ENCODE measurements around the gene KRT5. TPM values are rescaled to one million over a fixed set of nuclear protein-coding genes. Genes with fewer than 3 reads are reported as not detected.
A peak's percentile ranks its signal among the peaks of the same experiment; 100 is the strongest.

KRT5 gene
- 1 to 10 TPM in 1 of 2 donors, under 1 TPM in 1; 0.52 to 2.0 TPM for total RNA-seq

DNA sequence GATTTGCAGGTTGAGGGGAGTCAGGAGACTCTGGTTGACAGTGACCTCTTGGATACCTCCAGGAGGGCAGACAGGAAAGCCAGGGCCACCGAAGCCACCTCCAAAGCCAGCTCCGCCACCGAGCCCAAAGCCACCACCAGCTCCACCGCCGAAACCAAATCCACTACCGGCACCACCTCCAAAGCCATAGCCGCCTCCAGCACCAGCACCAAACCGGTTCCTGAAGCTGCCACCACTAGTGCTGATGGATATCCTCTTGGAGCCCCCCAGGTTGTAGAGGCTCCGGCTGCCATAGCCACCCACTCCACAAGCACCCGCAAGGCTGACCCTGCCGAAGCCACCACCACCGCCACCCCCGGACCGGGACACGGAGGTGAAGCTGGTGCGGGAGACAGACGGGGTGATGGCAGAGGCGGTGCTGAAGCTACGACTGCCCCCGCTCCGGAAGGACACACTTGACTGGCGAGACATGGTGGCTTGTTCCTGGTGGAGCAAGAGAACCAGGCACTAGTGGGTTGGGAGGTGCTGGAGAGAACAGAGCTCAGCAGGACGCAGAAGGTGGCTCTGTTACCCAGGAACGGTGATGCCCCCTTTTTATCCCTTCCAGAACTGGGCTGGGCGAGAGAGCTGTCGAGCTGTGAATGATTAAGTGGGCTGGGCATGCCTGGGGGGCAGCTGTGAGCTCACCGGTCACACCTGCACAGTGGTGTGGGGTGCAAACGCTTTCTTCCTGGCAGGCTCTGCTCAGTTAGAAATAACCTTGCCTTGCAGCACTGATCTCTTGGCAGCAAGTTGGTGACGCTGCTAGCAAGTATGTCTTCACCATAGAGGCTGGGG lies at the start of gene KRT5:
Gene KRT5 (minus strand): TSS at position 569 of the 837 bp plus-strand sequence. CDS start 98 bp downstream, at position 471.
- peaks cover 30% of the 10 kb centered on the region for H3K4me1 ChIP-seq
- H3K9me3 ChIP-seq, result no peaks in the 10 kb centered on the region
- no peak for DNase-seq
- no peak within 1 kb of the TSS for H3K4me3 ChIP-seq
- H3K27ac ChIP-seq, result peak within 1 kb of the TSS in 3 of 4 donors; percentile 65 to 76 (median 68)
- 83 to 87% methylated on average over 19 to 29 of the region's 29 CpGs for WGBS, 2 donors
- H3K27me3 ChIP-seq, result no peaks in the 10 kb centered on the region
- intact Hi-C loops (cut with DNase I), result loop anchor here (10.0 kb wide), 1 partner anchor 365 kb away; no protein-coding TSS in a partner anchor
- TF ChIP-seq CTCF (IDR thresholded peaks at IDR 0.05), result no peak
- no peak for ATAC-seq
- H3K36me3 ChIP-seq (replicated peaks in 1 of 2; ENCODE audit: insufficient read depth in 1 of 2, low read depth in 2 of 2), result no peaks in the 10 kb centered on the region

- no peak for TF ChIP-seq POLR2A (IDR thresholded peaks at IDR 0.05)
- no peak for TF ChIP-seq CTCF (IDR thresholded peaks at IDR 0.05)
- Histone ChIP-seq H3K4me1 (no peaks in the 10 kb centered on the region), H3K36me3 (replicated peaks in 1 of 2; ENCODE audit: insufficient read depth in 1 of 2, low read depth in 2 of 2) (no peaks in the 10 kb centered on the region), H3K27me3 (no peaks in the 10 kb centered on the region), H3K4me3 (no peak overlapping the region), H3K27ac (no peak overlapping the region), H3K9me3 (no peaks in the 10 kb centered on the region)
- 86 to 88% methylated on average over 12 of the region's 12 CpGs for WGBS, 2 donors
- intact Hi-C loops (cut with DNase I), result no loop called here
- ATAC-seq (no peak), DNase-seq (no peak)
Observed at GRCh38 chr12:52568111-52568510, 47.9 kb upstream of the KRT5 start.

GRCh38 chr12:52566847-52567291 lies 46.7 kb upstream of the KRT5 start:
- no peaks in the 10 kb centered on the region for H3K9me3 ChIP-seq
- ATAC-seq (no peak), DNase-seq (peak in 1 of 4 donors; percentile 8)
- H3K4me3 ChIP-seq, result no peak overlapping the region
- H3K27ac ChIP-seq, result no peak overlapping the region
- WGBS, 2 donors, result 33 to 44% methylated on average over 8 of the region's 8 CpGs
- H3K27me3 ChIP-seq, result no peaks in the 10 kb centered on the region
- no peaks in the 10 kb centered on the region for H3K4me1 ChIP-seq
- intact Hi-C loops (cut with DNase I), result no loop called here
- H3K36me3 ChIP-seq (replicated peaks in 1 of 2; ENCODE audit: insufficient read depth in 1 of 2, low read depth in 2 of 2), result no peaks in the 10 kb centered on the region
- TF ChIP-seq CTCF (IDR thresholded peaks at IDR 0.05) (no peak), POLR2A (IDR thresholded peaks at IDR 0.05) (no peak)

GRCh38 chr12:52564582-52564981 lies 44.4 kb upstream of the KRT5 start:
- intact Hi-C loops (cut with DNase I), result no loop called here
- no peak for DNase-seq
- no peak overlapping the region for H3K27ac ChIP-seq
- WGBS, 2 donors, result 56% methylated on average over 1 of the region's 1 CpG; no CpG with 5 or more reads in 1 of the 2 donors
- no peak for ATAC-seq
- TF ChIP-seq POLR2A (IDR thresholded peaks at IDR 0.05) (no peak), CTCF (IDR thresholded peaks at IDR 0.05) (no peak)
- no peaks in the 10 kb centered on the region for H3K27me3 ChIP-seq
- no peak overlapping the region for H3K4me3 ChIP-seq
- H3K4me1 ChIP-seq, result no peaks in the 10 kb centered on the region
- H3K9me3 ChIP-seq, result no peaks in the 10 kb centered on the region
- H3K36me3 ChIP-seq (replicated peaks in 1 of 2; ENCODE audit: insufficient read depth in 1 of 2, low read depth in 2 of 2), result no peaks in the 10 kb centered on the region

Measured in body of pancreas (tissue), 4 donors.